ENCODE results near the gene GATA5.

GRCh38 chr20:62423326-62423706, 52.5 kb downstream of the GATA5 start:
- no peak for TF ChIP-seq ZNF184 (tag by site-specific recombination; IDR thresholded peaks at IDR 0.05)
- TF ChIP-seq ZBTB49 (tag by site-specific recombination; IDR thresholded peaks at IDR 0.05; ENCODE audit: low read depth) = no peak
- no peak for TF ChIP-seq CTCF (tag by site-specific recombination; IDR thresholded peaks at IDR 0.05)
- no peak for TF ChIP-seq ZNF768 (tag by site-specific recombination; IDR thresholded peaks at IDR 0.05)
- TF ChIP-seq ZNF157 (tag by site-specific recombination; IDR thresholded peaks at IDR 0.05) = no peak
- TF ChIP-seq ZNF121 (tag by site-specific recombination; IDR thresholded peaks at IDR 0.05) = no peak
- no peak for TF ChIP-seq ZBTB10 (tag by site-specific recombination; IDR thresholded peaks at IDR 0.05)
- no peak for TF ChIP-seq ZNF423 (tag by site-specific recombination; IDR thresholded peaks at IDR 0.05)
- TF ChIP-seq YY1 (tag by site-specific recombination; IDR thresholded peaks at IDR 0.05) = no peak
- TF ChIP-seq PATZ1 (tag by site-specific recombination; IDR thresholded peaks at IDR 0.05) = no peak
- TF ChIP-seq ZNF133 (tag by site-specific recombination; IDR thresholded peaks at IDR 0.05) = no peak
- TF ChIP-seq ZFP37 (tag by site-specific recombination; IDR thresholded peaks at IDR 0.05) = no peak

Measured in HEK293 (cell line).